GM23248 (cell line): Measurements from ENCODE around the gene ZNF277. TPM values are rescaled to one million over a fixed set of nuclear protein-coding genes. Genes with fewer than 3 reads are reported as not detected.

Experiments
- DNase-seq: peaks from one replicate; pipeline ENCODE4 v3.0.0-alpha.2; 2015
- H2AFZ ChIP-seq: fragments of 200-600 bp; sonication (generic); 2 replicates; pipeline ENCODE4 v1.6.1; 2016; ENCODE audit warnings: antibody characterized with exemption
- H3F3A ChIP-seq: fragments of 200-600 bp; sonication (generic); 2 replicates; pipeline ENCODE4 v1.6.1; 2016; ENCODE audit warnings: mild to moderate bottlenecking, antibody characterized with exemption, mixed run types; ENCODE audit not compliant: insufficient read depth
- H3K27ac ChIP-seq: fragments of 200-600 bp; sonication (generic); 2 replicates; pipeline ENCODE4 v1.5.1; 2016; ENCODE audit warnings: mild to moderate bottlenecking
- H3K27me3 ChIP-seq: fragments of 200-600 bp; sonication (generic); replicated peaks from 2 replicates; pipeline ENCODE4 v1.6.1; 2016; ENCODE audit warnings: mild to moderate bottlenecking; ENCODE audit not compliant: insufficient read depth
- H3K36me3 ChIP-seq: fragments of 200-600 bp; sonication (generic); 2 replicates; pipeline ENCODE4 v1.6.1; 2016; ENCODE audit warnings: low read depth, mild to moderate bottlenecking
- H3K4me1 ChIP-seq: fragments of 200-600 bp; sonication (generic); 2 replicates; pipeline ENCODE4 v1.6.1; 2016; ENCODE audit warnings: mild to moderate bottlenecking; ENCODE audit not compliant: insufficient read depth
- H3K4me2 ChIP-seq: fragments of 200-600 bp; sonication (generic); one replicate; pipeline ENCODE4 v1.6.1; 2016; ENCODE audit warnings: mild to moderate bottlenecking; ENCODE audit not compliant: unreplicated experiment
- H3K4me3 ChIP-seq: fragments of 200-600 bp; sonication (generic); 2 replicates; pipeline ENCODE4 v1.5.1; 2016; ENCODE audit warnings: mild to moderate bottlenecking
- H3K79me2 ChIP-seq: fragments of 200-600 bp; sonication (generic); 2 replicates; pipeline ENCODE4 v1.6.1; 2016; ENCODE audit warnings: mild to moderate bottlenecking; ENCODE audit not compliant: insufficient read depth
- H3K9ac ChIP-seq: fragments of 200-600 bp; sonication (generic); 2 replicates; pipeline ENCODE4 v1.6.1; 2016; ENCODE audit warnings: mild to moderate bottlenecking
- H3K9me2 ChIP-seq: fragments of 200-600 bp; sonication (generic); 2 replicates; pipeline ENCODE4 v1.6.1; 2016; ENCODE audit warnings: mixed run types, mild to moderate bottlenecking, moderate library complexity; ENCODE audit not compliant: insufficient read depth
- H3K9me3 ChIP-seq: fragments of 200-600 bp; sonication (generic); one replicate; pipeline ENCODE4 v1.6.1; 2017; ENCODE audit warnings: low read depth
- H4K20me1 ChIP-seq: fragments of 200-600 bp; sonication (generic); 2 replicates; pipeline ENCODE4 v1.6.0; 2016; ENCODE audit not compliant: insufficient read depth
- EZH2 ChIP-seq: fragments of 200-600 bp; sonication (generic); IDR thresholded peaks from 2 replicates; pipeline ENCODE4 v1.6.1; 2018; ENCODE audit warnings: antibody characterized with exemption, mild to moderate bottlenecking; ENCODE audit not compliant: insufficient read depth, poor library complexity, severe bottlenecking
- EZH2phosphoT487 ChIP-seq: fragments of 200-600 bp; sonication (generic); IDR thresholded peaks from 2 replicates; pipeline ENCODE4 v1.6.1; 2018; ENCODE audit warnings: antibody characterized with exemption, moderate library complexity, mild to moderate bottlenecking, low read depth; ENCODE audit not compliant: insufficient read depth
- WGBS, 2 experiments: methylation state at CpG; one replicate each; pipeline ENCODE4 v1.1.6; 2015 to 2017; ENCODE audit warnings: low lambda C conversion rate in 2 of 2, low coverage in 1 of 2; ENCODE audit errors: missing lambda C conversion rate in 2 of 2; 5-methylcytosine and 5-hydroxymethylcytosine counted together
- in situ Hi-C: fragments of 300-500 bp; cut with MboI; formaldehyde crosslinking; loops from 2 replicates; pipeline ENCODE4 v1.15.0; 2020
- polyA plus RNA-seq: library from polyadenylated mRNA; unstranded; fragments of >200 nt; fragmentation: Nextera tagmentation; extraction: Ambion mirVana; gene quantifications from 2 replicates; pipeline ENCODE4 v1.2.1, GENCODE V29; 2016
- total RNA-seq: library from RNA; depleted of rRNA; stranded (reverse); fragments of >200 nt; shearing (Covaris generic); gene quantifications from 2 replicates; pipeline ENCODE4 v1.2.3, GENCODE V29; 2014

Gene ZNF277
- total and polyA plus RNA-seq, 2 experiments from 2014 or later = 10.0 to 25.1 TPM

DNA sequence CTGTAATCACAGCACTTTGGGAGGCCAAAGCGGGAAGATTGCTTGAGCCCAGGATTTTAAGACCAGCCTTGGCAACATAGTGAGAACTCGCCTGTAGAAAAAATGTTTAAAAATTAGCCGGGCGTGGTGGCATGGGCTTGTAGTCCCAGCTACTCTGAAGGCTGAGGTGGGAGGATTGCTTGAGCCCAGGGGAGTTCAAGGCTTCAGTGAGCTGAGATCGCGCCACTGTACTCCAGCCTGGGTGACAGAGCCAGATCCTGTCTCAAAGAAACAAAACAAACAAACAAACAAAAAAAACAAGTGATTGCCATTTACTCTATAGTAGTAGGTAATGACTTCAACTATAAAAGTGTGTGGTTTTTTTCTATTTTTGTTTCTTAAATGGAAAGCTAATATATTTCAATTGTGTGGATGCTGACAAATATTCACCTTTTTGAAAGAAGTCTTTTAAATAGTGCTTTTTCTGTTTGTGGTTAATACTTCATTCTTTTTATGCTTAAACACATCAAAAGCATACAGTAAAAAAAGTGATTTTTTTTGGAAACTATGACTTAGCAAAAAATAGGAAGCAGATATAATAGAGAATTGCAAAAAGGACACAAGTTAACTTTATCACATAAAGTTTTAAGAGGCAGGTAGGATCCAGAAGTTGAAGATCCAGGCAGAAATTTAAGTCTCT, 48.4 kb downstream of the ZNF277 start:
- Histone ChIP-seq H3K9ac (no peak overlapping the region), H3K27me3 (no peaks in the 10 kb centered on the region), H3F3A (no peaks in the 10 kb centered on the region), H3K4me2 (no peak overlapping the region), H3K4me1 (no peaks in the 10 kb centered on the region), H3K27ac (no peak overlapping the region), H3K9me3 (no peaks in the 10 kb centered on the region), H3K79me2 (0 out of 2 replicates have a peak, but pooled peaks cover 21% of the 10 kb centered on the region), H4K20me1 (0 out of 2 replicates have a peak, but pooled peaks cover 3% of the 10 kb centered on the region), H3K36me3 (no peaks in the 10 kb centered on the region), H3K4me3 (no peak overlapping the region), H3K9me2 (no peaks in the 10 kb centered on the region), H2AFZ (no peak overlapping the region)
- in situ Hi-C loops = no loop called here
- DNase-seq = no peak
- TF ChIP-seq EZH2phosphoT487 (no peak), EZH2 (no peak)
- 93% methylated on average over 6 of the region's 6 CpGs for WGBS, 2 experiments

GRCh38 chr7:112255388-112255720, 48.9 kb downstream of the ZNF277 start:
- H4K20me1 ChIP-seq = 0 out of 2 replicates have a peak, but pooled peaks cover 3% of the 10 kb centered on the region
- no peaks in the 10 kb centered on the region for H3K36me3 ChIP-seq
- in situ Hi-C loops = no loop called here
- H2AFZ ChIP-seq = no peak overlapping the region
- H3K9me2 ChIP-seq = no peaks in the 10 kb centered on the region
- no peak for DNase-seq
- no peaks in the 10 kb centered on the region for H3F3A ChIP-seq
- H3K27me3 ChIP-seq = no peaks in the 10 kb centered on the region
- no peak overlapping the region for H3K4me2 ChIP-seq
- TF ChIP-seq EZH2phosphoT487 (no peak), EZH2 (no peak)
- 0 out of 2 replicates have a peak, but pooled peaks cover 21% of the 10 kb centered on the region for H3K79me2 ChIP-seq
- no peak overlapping the region for H3K4me3 ChIP-seq
- no peaks in the 10 kb centered on the region for H3K9me3 ChIP-seq
- no peak overlapping the region for H3K9ac ChIP-seq
- no peak overlapping the region for H3K27ac ChIP-seq
- H3K4me1 ChIP-seq = no peaks in the 10 kb centered on the region

GRCh38 chr7:112257073-112257472, 50.6 kb downstream of the ZNF277 start:
- Histone ChIP-seq H2AFZ (no peak overlapping the region), H3K4me1 (no peaks in the 10 kb centered on the region), H3F3A (no peaks in the 10 kb centered on the region), H3K9ac (no peak overlapping the region), H3K9me2 (no peaks in the 10 kb centered on the region), H3K4me2 (no peak overlapping the region), H3K79me2 (0 out of 2 replicates have a peak, but pooled peaks cover 21% of the 10 kb centered on the region), H3K27ac (no peak overlapping the region), H3K4me3 (no peak overlapping the region), H3K9me3 (no peaks in the 10 kb centered on the region), H3K36me3 (no peaks in the 10 kb centered on the region), H3K27me3 (no peaks in the 10 kb centered on the region), H4K20me1 (0 out of 2 replicates have a peak, but pooled peaks cover 3% of the 10 kb centered on the region)
- WGBS, 2 experiments = 98 to 100% methylated on average over 2 of the region's 2 CpGs
- DNase-seq = no peak
- no peak for TF ChIP-seq EZH2
- no peak for TF ChIP-seq EZH2phosphoT487
- in situ Hi-C loops = no loop called here

GRCh38 chr7:112260911-112261310, 54.4 kb downstream of the ZNF277 start:
- H3K4me2 ChIP-seq = no peak overlapping the region
- WGBS, 2 experiments = 97 to 99% methylated on average over 2 of the region's 2 CpGs
- no peaks in the 10 kb centered on the region for H3F3A ChIP-seq
- TF ChIP-seq EZH2phosphoT487 = no peak
- no peak for TF ChIP-seq EZH2
- H3K79me2 ChIP-seq = peaks cover 17% of the 10 kb centered on the region; the same call in 1 of the 2 replicates
- H3K9ac ChIP-seq = no peak overlapping the region
- H3K27ac ChIP-seq = no peak overlapping the region
- H3K4me1 ChIP-seq = no peaks in the 10 kb centered on the region
- in situ Hi-C loops = no loop called here
- H3K9me3 ChIP-seq = no peaks in the 10 kb centered on the region
- H2AFZ ChIP-seq = no peak overlapping the region
- no peaks in the 10 kb centered on the region for H3K36me3 ChIP-seq
- no peaks in the 10 kb centered on the region for H3K27me3 ChIP-seq
- H3K9me2 ChIP-seq = no peaks in the 10 kb centered on the region
- DNase-seq = no peak
- H4K20me1 ChIP-seq = no peaks in the 10 kb centered on the region
- H3K4me3 ChIP-seq = no peak overlapping the region

- H3K9ac ChIP-seq = no peak overlapping the region
- TF ChIP-seq EZH2phosphoT487 = no peak
- TF ChIP-seq EZH2 = no peak
- H4K20me1 ChIP-seq = no peaks in the 10 kb centered on the region
- H3K9me2 ChIP-seq = no peaks in the 10 kb centered on the region
- H3K79me2 ChIP-seq = peaks cover 11% of the 10 kb centered on the region; the same call in 1 of the 2 replicates
- H3K27me3 ChIP-seq = no peaks in the 10 kb centered on the region
- in situ Hi-C loops = no loop called here
- H3K4me3 ChIP-seq = no peak overlapping the region
- H3F3A ChIP-seq = peaks cover 8% of the 10 kb centered on the region; the same call in 1 of the 2 replicates
- H2AFZ ChIP-seq = no peak overlapping the region
- no peak for DNase-seq
- H3K9me3 ChIP-seq = no peaks in the 10 kb centered on the region
- H3K4me1 ChIP-seq = peaks cover 10% of the 10 kb centered on the region
- no peak overlapping the region for H3K4me2 ChIP-seq
- H3K36me3 ChIP-seq = no peaks in the 10 kb centered on the region
- WGBS, 2 experiments = 81 to 83% methylated on average over 3 of the region's 3 CpGs
- no peak overlapping the region for H3K27ac ChIP-seq
These were observed 55.5 kb downstream of the ZNF277 start for GRCh38 chr7:112262036-112262435.
